ENCODE data around the gene RBM23.

Gene RBM23

DNA sequence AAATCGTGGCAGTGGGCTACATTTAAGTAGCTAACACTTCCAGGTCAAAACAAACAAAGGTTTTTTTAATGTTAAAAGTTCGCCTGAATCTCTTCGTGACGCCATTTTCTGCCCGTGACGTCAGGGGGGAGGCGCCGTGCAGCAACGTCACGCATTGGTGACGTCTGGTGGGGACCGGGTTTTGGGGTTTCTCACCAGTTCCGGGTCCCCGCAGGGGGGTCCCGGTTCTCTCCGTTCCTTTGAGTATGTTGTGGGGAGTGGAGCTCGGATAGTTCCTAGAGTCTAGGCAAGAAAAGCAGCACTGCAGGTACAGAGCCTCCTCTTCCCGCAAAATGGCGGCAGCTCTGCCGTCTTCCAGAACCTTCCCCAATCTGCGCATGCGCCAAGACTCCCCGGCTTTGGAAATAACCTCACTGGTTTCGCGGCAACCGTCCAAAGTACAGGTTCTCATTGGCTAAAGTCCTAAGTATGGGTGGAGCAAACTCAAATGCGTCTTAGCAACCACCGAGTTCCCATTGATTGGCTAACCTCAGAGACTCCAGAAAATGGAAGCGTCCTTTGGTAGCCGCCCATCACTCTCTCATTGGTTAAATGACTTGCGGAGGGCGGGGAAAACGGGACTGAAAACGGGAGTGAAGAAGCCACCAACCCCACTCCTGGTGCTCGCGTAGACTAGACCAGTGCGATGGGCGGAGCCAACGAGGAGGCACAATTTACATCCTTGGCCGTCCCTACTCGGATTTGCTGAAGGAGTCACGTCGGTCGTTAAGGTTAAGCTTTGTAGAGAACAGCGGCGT is at the start of gene RBM23 (continued):
- TF ChIP-seq PRDM10 (tag by site-specific recombination; IDR thresholded peaks at IDR 0.05) (peak; percentile 96), ZNF2 (tag by site-specific recombination; IDR thresholded peaks at IDR 0.05) (peak; percentile 70; the same call in 1 of the 2 replicates), ZNF175 (tag by site-specific recombination; IDR thresholded peaks at IDR 0.05) (no peak), ZNF211 (tag by site-specific recombination; IDR thresholded peaks at IDR 0.05; ENCODE audit: low read depth) (no peak), ZNF76 (tag by site-specific recombination; IDR thresholded peaks at IDR 0.05; ENCODE audit: borderline replicate concordance, low read depth) (peak; percentile 63; the same call in 1 of the 2 replicates), ZBTB49 (tag by site-specific recombination; IDR thresholded peaks at IDR 0.05; ENCODE audit: low read depth) (no peak), SCRT2 (tag by site-specific recombination; IDR thresholded peaks at IDR 0.05) (no peak), ZNF626 (tag by site-specific recombination; IDR thresholded peaks at IDR 0.05) (no peak), ZBTB21 (tag by site-specific recombination; IDR thresholded peaks at IDR 0.05) (peak; percentile 100), ZNF549 (tag by site-specific recombination; IDR thresholded peaks at IDR 0.05) (no peak), ZNF24 (tag by site-specific recombination; IDR thresholded peaks at IDR 0.05) (0 out of 2 replicates have a peak, but pooled peaks have one; percentile 50), OSR2 (tag by site-specific recombination; IDR thresholded peaks at IDR 0.05) (no peak), MZF1 (tag by site-specific recombination; IDR thresholded peaks at IDR 0.05; ENCODE audit: borderline replicate concordance) (no peak), ZNF133 (tag by site-specific recombination; IDR thresholded peaks at IDR 0.05) (no peak), KLF16 (tag by site-specific recombination; IDR thresholded peaks at IDR 0.05) (peak; percentile 63; the same call in 1 of the 2 replicates), KLF10 (tag by site-specific recombination; IDR thresholded peaks at IDR 0.05) (peak; percentile 79), ZNF449 (tag by site-specific recombination; IDR thresholded peaks at IDR 0.05) (peak; percentile 28; the same call in 1 of the 2 replicates), ZNF530 (tag by site-specific recombination; IDR thresholded peaks at IDR 0.05; ENCODE audit: low read depth) (no peak)
- TF ChIP-seq, protein P1, sequence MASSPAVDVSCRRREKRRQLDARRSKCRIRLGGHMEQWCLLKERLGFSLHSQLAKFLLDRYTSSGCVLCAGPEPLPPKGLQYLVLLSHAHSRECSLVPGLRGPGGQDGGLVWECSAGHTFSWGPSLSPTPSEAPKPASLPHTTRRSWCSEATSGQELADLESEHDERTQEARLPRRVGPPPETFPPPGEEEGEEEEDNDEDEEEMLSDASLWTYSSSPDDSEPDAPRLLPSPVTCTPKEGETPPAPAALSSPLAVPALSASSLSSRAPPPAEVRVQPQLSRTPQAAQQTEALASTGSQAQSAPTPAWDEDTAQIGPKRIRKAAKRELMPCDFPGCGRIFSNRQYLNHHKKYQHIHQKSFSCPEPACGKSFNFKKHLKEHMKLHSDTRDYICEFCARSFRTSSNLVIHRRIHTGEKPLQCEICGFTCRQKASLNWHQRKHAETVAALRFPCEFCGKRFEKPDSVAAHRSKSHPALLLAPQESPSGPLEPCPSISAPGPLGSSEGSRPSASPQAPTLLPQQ (tag by site-specific recombination; IDR thresholded peaks at IDR 0.05) = no peak; the same call in none of the 2 replicates
- TF ChIP-seq, protein P2, sequence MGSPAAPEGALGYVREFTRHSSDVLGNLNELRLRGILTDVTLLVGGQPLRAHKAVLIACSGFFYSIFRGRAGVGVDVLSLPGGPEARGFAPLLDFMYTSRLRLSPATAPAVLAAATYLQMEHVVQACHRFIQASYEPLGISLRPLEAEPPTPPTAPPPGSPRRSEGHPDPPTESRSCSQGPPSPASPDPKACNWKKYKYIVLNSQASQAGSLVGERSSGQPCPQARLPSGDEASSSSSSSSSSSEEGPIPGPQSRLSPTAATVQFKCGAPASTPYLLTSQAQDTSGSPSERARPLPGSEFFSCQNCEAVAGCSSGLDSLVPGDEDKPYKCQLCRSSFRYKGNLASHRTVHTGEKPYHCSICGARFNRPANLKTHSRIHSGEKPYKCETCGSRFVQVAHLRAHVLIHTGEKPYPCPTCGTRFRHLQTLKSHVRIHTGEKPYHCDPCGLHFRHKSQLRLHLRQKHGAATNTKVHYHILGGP (tag by site-specific recombination; IDR thresholded peaks at IDR 0.05) = no peak
- TF ChIP-seq, protein P3, sequence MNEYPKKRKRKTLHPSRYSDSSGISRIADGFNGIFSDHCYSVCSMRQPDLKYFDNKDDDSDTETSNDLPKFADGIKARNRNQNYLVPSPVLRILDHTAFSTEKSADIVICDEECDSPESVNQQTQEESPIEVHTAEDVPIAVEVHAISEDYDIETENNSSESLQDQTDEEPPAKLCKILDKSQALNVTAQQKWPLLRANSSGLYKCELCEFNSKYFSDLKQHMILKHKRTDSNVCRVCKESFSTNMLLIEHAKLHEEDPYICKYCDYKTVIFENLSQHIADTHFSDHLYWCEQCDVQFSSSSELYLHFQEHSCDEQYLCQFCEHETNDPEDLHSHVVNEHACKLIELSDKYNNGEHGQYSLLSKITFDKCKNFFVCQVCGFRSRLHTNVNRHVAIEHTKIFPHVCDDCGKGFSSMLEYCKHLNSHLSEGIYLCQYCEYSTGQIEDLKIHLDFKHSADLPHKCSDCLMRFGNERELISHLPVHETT (tag by site-specific recombination; IDR thresholded peaks at IDR 0.05) = peak; percentile 74
- TF ChIP-seq, protein P4, sequence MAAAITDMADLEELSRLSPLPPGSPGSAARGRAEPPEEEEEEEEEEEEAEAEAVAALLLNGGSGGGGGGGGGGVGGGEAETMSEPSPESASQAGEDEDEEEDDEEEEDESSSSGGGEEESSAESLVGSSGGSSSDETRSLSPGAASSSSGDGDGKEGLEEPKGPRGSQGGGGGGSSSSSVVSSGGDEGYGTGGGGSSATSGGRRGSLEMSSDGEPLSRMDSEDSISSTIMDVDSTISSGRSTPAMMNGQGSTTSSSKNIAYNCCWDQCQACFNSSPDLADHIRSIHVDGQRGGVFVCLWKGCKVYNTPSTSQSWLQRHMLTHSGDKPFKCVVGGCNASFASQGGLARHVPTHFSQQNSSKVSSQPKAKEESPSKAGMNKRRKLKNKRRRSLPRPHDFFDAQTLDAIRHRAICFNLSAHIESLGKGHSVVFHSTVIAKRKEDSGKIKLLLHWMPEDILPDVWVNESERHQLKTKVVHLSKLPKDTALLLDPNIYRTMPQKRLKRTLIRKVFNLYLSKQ (tag by site-specific recombination; IDR thresholded peaks at IDR 0.05; ENCODE audit: borderline replicate concordance) = no peak
- TF ChIP-seq, protein P5, sequence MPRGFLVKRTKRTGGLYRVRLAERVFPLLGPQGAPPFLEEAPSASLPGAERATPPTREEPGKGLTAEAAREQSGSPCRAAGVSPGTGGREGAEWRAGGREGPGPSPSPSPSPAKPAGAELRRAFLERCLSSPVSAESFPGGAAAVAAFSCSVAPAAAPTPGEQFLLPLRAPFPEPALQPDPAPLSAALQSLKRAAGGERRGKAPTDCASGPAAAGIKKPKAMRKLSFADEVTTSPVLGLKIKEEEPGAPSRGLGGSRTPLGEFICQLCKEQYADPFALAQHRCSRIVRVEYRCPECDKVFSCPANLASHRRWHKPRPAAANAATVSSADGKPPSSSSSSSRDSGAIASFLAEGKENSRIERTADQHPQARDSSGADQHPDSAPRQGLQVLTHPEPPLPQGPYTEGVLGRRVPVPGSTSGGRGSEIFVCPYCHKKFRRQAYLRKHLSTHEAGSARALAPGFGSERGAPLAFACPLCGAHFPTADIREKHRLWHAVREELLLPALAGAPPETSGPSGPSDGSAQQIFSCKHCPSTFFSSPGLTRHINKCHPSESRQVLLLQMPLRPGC (tag by site-specific recombination; IDR thresholded peaks at IDR 0.05) = peak; percentile 45; the same call in 1 of the 2 replicates
